Fibroblast of skin of abdomen (primary cell): ENCODE data around the gene ZNF227.
"Not testable (repeated sequence)": the region's sequence is repeated elsewhere in the genome, so short reads cannot be mapped to it uniquely, and the experiment has no call there.

ENCODE experiments used
- DNase-seq: peaks from one replicate; pipeline ENCODE4 v3.0.0-alpha.2; 2013

Gene ZNF227

GRCh38 chr19:44252332-44252731, 40.0 kb downstream of the ZNF227 start:
- DNase-seq: not testable (repeated sequence)

- not testable (repeated sequence) for DNase-seq
These were observed 41.1 kb downstream of the ZNF227 start for GRCh38 chr19:44253392-44253791.

- no peak for DNase-seq
These were observed 42.2 kb downstream of the ZNF227 start for GRCh38 chr19:44254496-44254895.

GRCh38 chr19:44255705-44256411, 43.5 kb downstream of the ZNF227 start:
- no peak for DNase-seq

- no peak for DNase-seq
These were observed 45.8 kb downstream of the ZNF227 start for GRCh38 chr19:44258136-44258535.

- DNase-seq: no peak
These were observed 46.6 kb downstream of the ZNF227 start for GRCh38 chr19:44258835-44259413.

- no peak for DNase-seq
These were observed 48.0 kb downstream of the ZNF227 start for GRCh38 chr19:44260343-44260681.

GRCh38 chr19:44260695-44261446, 48.5 kb downstream of the ZNF227 start:
- DNase-seq: no peak

GRCh38 chr19:44277331-44277730, 65.0 kb downstream of the ZNF227 start:
- DNase-seq: no peak

- no peak for DNase-seq
These were observed 65.9 kb downstream of the ZNF227 start for GRCh38 chr19:44278181-44278690.

GRCh38 chr19:44280916-44281315, 68.6 kb downstream of the ZNF227 start:
- DNase-seq: no peak

- no peak for DNase-seq
These were observed 70.5 kb downstream of the ZNF227 start for GRCh38 chr19:44282846-44283245.

- DNase-seq: no peak
These were observed 72.6 kb downstream of the ZNF227 start for GRCh38 chr19:44284968-44285367.
